BE2C (cell line): ENCODE results near the gene SLC27A4.
"Not testable (repeated sequence)": the region's sequence is repeated elsewhere in the genome, so short reads cannot be mapped to it uniquely, and the experiment has no call there.

ENCODE experiments used
- DNase-seq: peaks from one replicate; pipeline ENCODE4 v3.0.0-alpha.2; 2020
- H3K27me3 ChIP-seq: fragments of 250-450 bp; sonication (Bioruptor Pico); 2 replicates; pipeline ENCODE4 v1.5.1; 2020; ENCODE audit warnings: mild to moderate bottlenecking
- H3K36me3 ChIP-seq: fragments of 250-450 bp; sonication (Bioruptor Pico); 2 replicates; pipeline ENCODE4 v1.5.1; 2020; ENCODE audit warnings: mild to moderate bottlenecking
- H3K4me1 ChIP-seq: fragments of 250-450 bp; sonication (Bioruptor Pico); 2 replicates; pipeline ENCODE4 v1.5.1; 2020
- H3K4me3 ChIP-seq: 2 replicates; pipeline ENCODE4 v1.5.1; 2011; ENCODE audit warnings: low read depth, low read length
- H3K9me3 ChIP-seq: fragments of 250-450 bp; sonication (Bioruptor Pico); 2 replicates; pipeline ENCODE4 v1.5.1; 2020
- TF ChIP-seq, protein P1 (sequence below): IDR thresholded peaks from 2 replicates; pipeline ENCODE4 v1.5.1; 2012; ENCODE audit warnings: mild to moderate bottlenecking, low read depth, low read length

Gene SLC27A4

DNA sequence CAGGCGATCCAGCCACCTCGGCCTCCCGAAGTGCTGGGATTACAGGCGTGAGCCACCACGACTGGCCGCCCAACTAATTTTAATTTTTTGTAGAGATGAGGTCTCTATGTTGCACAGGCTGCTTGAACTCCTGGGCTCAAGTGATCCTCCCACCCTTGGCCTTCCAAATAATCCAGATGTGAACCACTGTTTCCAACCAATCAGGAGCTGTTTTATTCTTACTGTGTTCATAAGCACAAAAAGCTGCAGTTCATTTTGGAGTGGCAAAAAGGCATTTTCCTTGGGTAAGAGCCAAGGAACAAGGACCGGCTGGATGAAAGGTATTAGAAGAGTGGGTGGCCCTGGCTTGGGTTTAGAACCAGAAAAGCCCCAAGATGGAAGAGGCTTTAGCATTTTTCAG is 5.2 kb upstream of the SLC27A4 start:
- Histone ChIP-seq H3K4me1 (no peaks in the 10 kb centered on the region), H3K9me3 (no peaks in the 10 kb centered on the region), H3K4me3 (no peak overlapping the region), H3K27me3 (no peaks in the 10 kb centered on the region), H3K36me3 (peaks cover 4% of the 10 kb centered on the region)
- DNase-seq: no peak
- TF ChIP-seq, protein P1, sequence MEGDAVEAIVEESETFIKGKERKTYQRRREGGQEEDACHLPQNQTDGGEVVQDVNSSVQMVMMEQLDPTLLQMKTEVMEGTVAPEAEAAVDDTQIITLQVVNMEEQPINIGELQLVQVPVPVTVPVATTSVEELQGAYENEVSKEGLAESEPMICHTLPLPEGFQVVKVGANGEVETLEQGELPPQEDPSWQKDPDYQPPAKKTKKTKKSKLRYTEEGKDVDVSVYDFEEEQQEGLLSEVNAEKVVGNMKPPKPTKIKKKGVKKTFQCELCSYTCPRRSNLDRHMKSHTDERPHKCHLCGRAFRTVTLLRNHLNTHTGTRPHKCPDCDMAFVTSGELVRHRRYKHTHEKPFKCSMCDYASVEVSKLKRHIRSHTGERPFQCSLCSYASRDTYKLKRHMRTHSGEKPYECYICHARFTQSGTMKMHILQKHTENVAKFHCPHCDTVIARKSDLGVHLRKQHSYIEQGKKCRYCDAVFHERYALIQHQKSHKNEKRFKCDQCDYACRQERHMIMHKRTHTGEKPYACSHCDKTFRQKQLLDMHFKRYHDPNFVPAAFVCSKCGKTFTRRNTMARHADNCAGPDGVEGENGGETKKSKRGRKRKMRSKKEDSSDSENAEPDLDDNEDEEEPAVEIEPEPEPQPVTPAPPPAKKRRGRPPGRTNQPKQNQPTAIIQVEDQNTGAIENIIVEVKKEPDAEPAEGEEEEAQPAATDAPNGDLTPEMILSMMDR: no peak

DNA sequence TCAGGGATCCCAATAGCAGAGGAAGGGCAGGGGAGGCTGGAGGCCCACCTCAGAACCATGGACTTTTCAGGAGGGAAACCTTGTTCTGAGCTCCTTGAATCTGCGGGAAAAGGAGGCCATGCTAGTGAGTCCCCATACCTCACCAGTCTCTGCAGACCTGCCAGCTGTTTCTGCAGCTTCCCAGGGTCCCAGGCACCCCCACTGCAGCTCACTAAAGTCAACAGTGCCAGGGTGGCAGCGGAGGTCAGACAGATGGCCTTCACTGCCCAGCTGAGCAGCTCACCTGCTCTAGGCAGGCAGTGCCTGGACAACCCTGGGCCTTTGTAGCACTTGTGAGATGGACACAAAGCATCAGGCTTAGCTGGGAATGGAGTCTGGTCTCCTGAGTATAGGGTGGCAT is 4.4 kb upstream of the SLC27A4 start:
- H3K4me1 ChIP-seq: no peaks in the 10 kb centered on the region

DNA sequence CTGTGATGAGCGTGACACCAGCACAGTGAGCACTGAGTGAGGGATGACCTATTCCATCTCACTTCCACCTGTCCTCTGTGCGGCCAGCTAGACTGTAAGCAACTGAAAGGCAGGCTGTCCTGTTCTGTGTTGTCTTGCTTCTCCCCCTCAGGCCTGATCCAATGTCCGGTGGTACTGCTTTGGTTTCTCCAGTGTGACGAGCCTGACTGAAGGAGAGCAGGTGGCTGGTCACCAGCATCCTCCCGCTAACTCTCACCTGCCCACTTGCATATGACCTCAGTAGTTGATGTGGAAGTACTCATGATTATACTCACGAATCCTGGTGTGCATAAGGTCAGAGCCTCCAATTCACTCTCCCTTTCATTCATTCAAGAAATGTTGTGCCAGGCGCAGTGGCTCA is 2.4 kb upstream of the SLC27A4 start:
- Histone ChIP-seq H3K4me3 (no peak overlapping the region), H3K9me3 (no peaks in the 10 kb centered on the region), H3K36me3 (peaks cover 7% of the 10 kb centered on the region), H3K27me3 (no peaks in the 10 kb centered on the region), H3K4me1 (no peaks in the 10 kb centered on the region; the same call in 1 of the 2 replicates)
- TF ChIP-seq, protein P1: no peak
- DNase-seq: no peak

More for the DNA sequence above, 4.4 kb upstream of the SLC27A4 start:
- H3K27me3 ChIP-seq: no peaks in the 10 kb centered on the region
- H3K9me3 ChIP-seq: no peaks in the 10 kb centered on the region
- TF ChIP-seq, protein P1: no peak
- DNase-seq: no peak
- no peak overlapping the region for H3K4me3 ChIP-seq
- H3K36me3 ChIP-seq: peaks cover 4% of the 10 kb centered on the region

DNA sequence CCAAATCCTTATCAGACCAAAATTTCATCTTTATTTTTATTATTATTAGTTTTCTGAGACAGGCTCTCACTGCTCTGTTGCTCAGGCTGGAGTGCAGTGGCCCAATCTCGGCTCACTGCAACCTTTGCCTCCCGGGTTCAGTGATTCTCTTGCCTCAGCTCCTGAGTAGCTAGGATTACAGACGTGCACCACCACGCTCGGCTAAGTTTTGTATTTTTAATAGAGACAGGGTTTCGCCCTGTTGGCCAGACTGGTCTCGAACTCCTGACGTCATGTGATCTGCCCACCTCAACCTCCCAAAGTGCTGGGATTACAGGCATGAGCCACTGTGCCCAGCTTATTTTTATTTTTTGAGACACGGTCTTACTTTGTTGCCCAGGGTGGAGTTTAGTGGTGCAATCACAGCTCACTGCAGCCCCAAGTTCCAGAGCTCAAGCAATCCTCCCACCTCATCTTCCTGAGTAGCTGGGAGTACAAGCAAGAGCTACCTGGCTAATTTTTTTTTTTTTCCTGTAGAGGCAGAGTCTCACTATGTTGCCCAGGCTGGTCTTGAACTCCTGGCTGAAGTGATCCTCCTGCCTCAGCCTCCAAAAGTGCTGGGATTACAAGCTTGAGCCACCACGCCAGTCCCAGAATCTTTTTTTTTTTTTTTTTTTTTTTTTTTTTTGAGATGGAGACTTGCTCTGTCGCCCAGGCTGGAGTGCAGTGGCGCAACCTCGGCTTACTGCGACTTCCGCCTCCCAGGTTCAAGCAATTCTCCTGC is 1.3 kb upstream of the SLC27A4 start:
- H3K4me3 ChIP-seq, H3K4me1 ChIP-seq, DNase-seq, H3K27me3 ChIP-seq, H3K9me3 ChIP-seq: not testable (repeated sequence)
- H3K36me3 ChIP-seq: peaks cover 13% of the 10 kb centered on the region

DNA sequence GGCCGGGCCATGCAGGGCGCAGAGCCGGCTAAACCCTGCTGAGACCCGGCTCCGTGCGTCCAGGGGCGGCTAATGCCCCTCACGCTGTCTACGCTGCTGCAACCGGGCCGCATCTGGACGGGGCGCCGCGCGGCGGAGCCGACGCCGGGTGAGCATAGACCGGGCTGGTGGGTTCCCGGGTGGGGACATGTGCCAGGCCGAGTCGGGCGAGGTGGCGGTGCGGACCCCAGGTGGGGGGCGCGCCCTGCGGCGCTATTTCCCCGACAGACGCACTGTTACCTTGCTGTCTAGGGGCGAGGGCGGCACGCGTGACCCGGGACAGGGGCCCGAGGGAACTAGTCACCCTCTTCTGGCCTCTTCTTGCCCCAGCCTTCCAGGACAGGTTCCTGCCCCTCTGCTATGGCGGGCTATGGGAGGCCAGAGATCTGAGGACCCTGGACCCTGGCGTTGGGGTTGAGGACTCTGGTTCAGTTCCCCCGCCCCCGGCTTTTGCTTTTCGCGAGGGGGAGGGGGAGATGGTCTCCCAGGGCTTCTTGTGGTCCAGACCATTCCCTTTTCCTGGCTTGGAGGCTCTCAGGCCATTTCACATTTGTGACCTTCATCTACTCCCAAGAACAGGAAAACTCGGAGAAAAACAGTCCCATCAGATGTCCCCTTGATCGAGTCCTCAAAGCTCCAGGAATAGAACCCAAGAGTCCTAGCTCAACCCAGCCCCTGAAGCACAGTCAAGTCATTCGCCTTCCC is 536 bp downstream of the SLC27A4 start:
- H3K36me3 ChIP-seq: peaks cover 27% of the 10 kb centered on the region
- H3K4me3 ChIP-seq: peak overlapping the region; percentile 92
- H3K4me1 ChIP-seq: no peaks in the 10 kb centered on the region; the same call in 1 of the 2 replicates
- peak; percentile 37 for DNase-seq
- TF ChIP-seq, protein P1: no peak
- no peaks in the 10 kb centered on the region for H3K27me3 ChIP-seq
- H3K9me3 ChIP-seq: no peaks in the 10 kb centered on the region

DNA sequence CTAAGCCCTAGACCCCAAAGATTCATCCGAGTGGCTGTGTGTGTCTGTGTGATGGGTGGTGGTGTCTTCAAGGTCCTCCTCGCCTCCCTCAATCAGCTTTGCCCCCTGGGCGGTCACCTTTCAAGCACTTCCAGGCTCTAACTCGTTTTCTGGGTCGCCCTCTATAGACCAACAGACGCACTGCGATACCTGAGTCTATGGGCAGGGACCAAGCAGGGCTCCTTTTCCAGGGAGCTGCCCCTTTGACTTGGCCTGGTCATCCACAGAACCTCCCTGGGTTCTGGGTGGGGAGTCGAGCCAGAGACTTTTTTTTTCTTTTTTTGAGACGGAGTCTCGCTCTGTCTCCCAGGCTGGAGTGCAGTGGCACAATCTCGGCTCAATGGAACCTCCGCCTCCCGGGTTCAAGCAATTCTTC is 1.1 kb downstream of the SLC27A4 start:
- DNase-seq: peak; percentile 78
- Histone ChIP-seq H3K9me3 (no peaks in the 10 kb centered on the region), H3K4me1 (no peaks in the 10 kb centered on the region; the same call in 1 of the 2 replicates), H3K27me3 (no peaks in the 10 kb centered on the region), H3K4me3 (peak overlapping the region; percentile 92), H3K36me3 (peaks cover 28% of the 10 kb centered on the region)
- TF ChIP-seq, protein P1: peak; percentile 68
